Left ventricle myocardium superior (tissue), 1 donor: Measurements from ENCODE around the gene EIF4ENIF1. TPM values are rescaled to one million over a fixed set of nuclear protein-coding genes. Genes with fewer than 3 reads are reported as not detected.

ENCODE experiments used
- total RNA-seq: library from RNA; stranded (reverse); fragmentation: NEBNext Ultra II Directional; extraction: Animal tissue kit (Norgen Biotek cat#: 25700); gene quantifications from one replicate; pipeline ENCODE4 v1.2.1, GENCODE V29; 2021
- donor health status: DM: no; HTN: yes; CAD: no; lungs with severe emphysema.

Gene EIF4ENIF1
- total RNA-seq, 1 donor from 2014 or later: 26.8 TPM

Other genes with a start within 250 kb of the EIF4ENIF1 start
- 15.3 TPM for gene PIK3IP1, start 197.4 kb downstream of the EIF4ENIF1 start, total RNA-seq
- gene PATZ1, start 143.5 kb downstream of the EIF4ENIF1 start, total RNA-seq: 11.5 TPM
- 67.4 TPM for gene DRG1, start 90.2 kb downstream of the EIF4ENIF1 start, total RNA-seq
- 8.8 TPM for gene SFI1, start 6.7 kb upstream of the EIF4ENIF1 start, total RNA-seq
- 15.1 TPM for gene PISD, start 172.4 kb upstream of the EIF4ENIF1 start, total RNA-seq